H9 (cell line): ENCODE measurements around the gene CDK2. TPM values are rescaled to one million over a fixed set of nuclear protein-coding genes. Genes with fewer than 3 reads are reported as not detected.

ENCODE experiments used
- DNase-seq: peaks from one replicate; pipeline ENCODE4 v3.0.0-alpha.2; 2017
- H2AFZ ChIP-seq: one replicate; pipeline ENCODE4 v1.6.1; 2013; ENCODE audit warnings: mild to moderate bottlenecking, low read length, control low read depth, moderate library complexity
- H2AK5ac ChIP-seq: 2 replicates; pipeline ENCODE4 v1.6.1; 2013; ENCODE audit warnings: low read length, control low read depth, mixed read lengths; ENCODE audit not compliant: insufficient read length
- H2BK120ac ChIP-seq: one replicate; pipeline ENCODE4 v1.6.1; 2013; ENCODE audit warnings: low read depth, mild to moderate bottlenecking, low read length, control low read depth, inconsistent platforms; ENCODE audit not compliant: poor library complexity, severe bottlenecking
- H2BK12ac ChIP-seq: 2 replicates; pipeline ENCODE4 v1.6.1; 2013; ENCODE audit warnings: low read length, control low read depth, mixed read lengths, low read depth; ENCODE audit not compliant: insufficient read length
- H2BK15ac ChIP-seq: 2 replicates; pipeline ENCODE4 v1.6.1; 2013; ENCODE audit warnings: low read depth, low read length, control low read depth
- H2BK20ac ChIP-seq: one replicate; pipeline ENCODE4 v1.6.1; 2013; ENCODE audit warnings: low read depth, mild to moderate bottlenecking, low read length, control low read depth, inconsistent platforms; ENCODE audit not compliant: poor library complexity, severe bottlenecking
- H2BK5ac ChIP-seq: 2 replicates; pipeline ENCODE4 v1.6.1; 2013; ENCODE audit warnings: low read length, control low read depth, mixed read lengths; ENCODE audit not compliant: insufficient read length
- H3K14ac ChIP-seq: 2 replicates; pipeline ENCODE4 v1.6.1; 2013; ENCODE audit warnings: low read length, control low read depth; ENCODE audit not compliant: insufficient read depth
- H3K18ac ChIP-seq: 2 replicates; pipeline ENCODE4 v1.6.1; 2013; ENCODE audit warnings: low read depth, mild to moderate bottlenecking, mixed read lengths, low read length, control low read depth; ENCODE audit not compliant: insufficient read length
- H3K23ac ChIP-seq: 2 replicates; pipeline ENCODE4 v1.6.1; 2013; ENCODE audit warnings: low read length, control low read depth, mixed read lengths, low read depth; ENCODE audit not compliant: insufficient read length
- H3K23me2 ChIP-seq: 2 replicates; pipeline ENCODE4 v1.6.1; 2013; ENCODE audit warnings: low read depth, mild to moderate bottlenecking, mixed read lengths, low read length, control low read depth; ENCODE audit not compliant: insufficient read length, poor library complexity, severe bottlenecking
- H3K27ac ChIP-seq: 2 replicates; pipeline ENCODE4 v1.5.1; 2013; ENCODE audit warnings: low read length, control low read depth, mixed read lengths, low read depth; ENCODE audit not compliant: insufficient read length
- H3K27me3 ChIP-seq: 2 replicates; pipeline ENCODE4 v1.6.1; 2013; ENCODE audit warnings: low read length, control low read depth, inconsistent platforms; ENCODE audit not compliant: insufficient read depth
- H3K4ac ChIP-seq: 2 replicates; pipeline ENCODE4 v1.6.1; 2013; ENCODE audit warnings: low read depth, mild to moderate bottlenecking, control low read depth, inconsistent platforms, low read length, moderate library complexity
- H3K4me1 ChIP-seq: 2 replicates; pipeline ENCODE4 v1.6.1; 2013; ENCODE audit warnings: low read length, control low read depth, inconsistent platforms; ENCODE audit not compliant: insufficient read depth
- H3K4me2 ChIP-seq: 2 replicates; pipeline ENCODE4 v1.6.1; 2013; ENCODE audit warnings: low read length, control low read depth, mixed read lengths; ENCODE audit not compliant: insufficient read length, insufficient read depth
- H3K56ac ChIP-seq: 2 replicates; pipeline ENCODE4 v1.6.1; 2013; ENCODE audit warnings: low read depth, mild to moderate bottlenecking, mixed read lengths, low read length, control low read depth; ENCODE audit not compliant: insufficient read length
- H3K79me1 ChIP-seq: 2 replicates; pipeline ENCODE4 v1.6.1; 2013; ENCODE audit warnings: low read depth, mild to moderate bottlenecking, moderate library complexity, low read length, control low read depth, inconsistent platforms; ENCODE audit not compliant: insufficient read depth, poor library complexity, severe bottlenecking
- H3K79me2 ChIP-seq: 2 replicates; pipeline ENCODE4 v1.6.1; 2013; ENCODE audit warnings: low read length, control low read depth, inconsistent platforms; ENCODE audit not compliant: insufficient read depth
- H3K9ac ChIP-seq: 2 replicates; pipeline ENCODE4 v1.6.1; 2013; ENCODE audit warnings: low read length, control low read depth, mixed read lengths; ENCODE audit not compliant: insufficient read length; ENCODE audit errors: extremely low read depth
- H3K9me3 ChIP-seq: one replicate; pipeline ENCODE4 v1.6.1; 2013; ENCODE audit warnings: low read depth, low read length, inconsistent platforms; ENCODE audit not compliant: control insufficient read depth
- H3T11ph ChIP-seq: one replicate; pipeline ENCODE4 v1.6.1; 2013; ENCODE audit warnings: mild to moderate bottlenecking, low read length, control low read depth, inconsistent platforms
- H4K20me1 ChIP-seq: one replicate; pipeline ENCODE4 v1.6.1; 2013; ENCODE audit not compliant: control insufficient read depth, insufficient read length, insufficient read depth
- H4K5ac ChIP-seq: 2 replicates; pipeline ENCODE4 v1.6.1; 2013; ENCODE audit warnings: low read depth, mild to moderate bottlenecking, mixed read lengths, low read length, control low read depth; ENCODE audit not compliant: insufficient read length
- H4K8ac ChIP-seq: replicated peaks from 2 replicates; pipeline ENCODE4 v1.6.1; 2013; ENCODE audit warnings: low read length, control low read depth, mixed read lengths, low read depth; ENCODE audit not compliant: insufficient read length
- H4K91ac ChIP-seq: 2 replicates; pipeline ENCODE4 v1.6.1; 2013; ENCODE audit warnings: low read depth, mild to moderate bottlenecking, moderate library complexity, mixed read lengths, low read length, control low read depth; ENCODE audit not compliant: insufficient read length
- H3K27ac Mint-ChIP-seq, 3 experiments: 2 replicates in 2 of 3; 3 replicates in 1 of 3; pipeline ENCODE4 v1.8.0; 2020 to 2021; ENCODE audit warnings: mixed read lengths in 3 of 3, mild to moderate bottlenecking in 1 of 3, moderate library complexity in 1 of 3
- H3K27me3 Mint-ChIP-seq: 2 replicates; pipeline ENCODE4 v1.8.0; 2021; ENCODE audit warnings: low read depth, mild to moderate bottlenecking, moderate library complexity, mixed read lengths
- H3K36me3 Mint-ChIP-seq, 3 experiments: 2 replicates in 2 of 3; 3 replicates in 1 of 3; pipeline ENCODE4 v1.8.0; 2020 to 2021; ENCODE audit warnings: low read depth in 3 of 3, mixed read lengths in 3 of 3; ENCODE audit not compliant: insufficient read depth in 1 of 3
- H3K4me1 Mint-ChIP-seq, 2 experiments: 2 replicates each; pipeline ENCODE4 v1.8.0; 2020; ENCODE audit warnings: mixed read lengths in 2 of 2
- H3K4me3 Mint-ChIP-seq, 2 experiments: 2 replicates in 1 of 2; 3 replicates in 1 of 2; pipeline ENCODE4 v1.8.0; 2020 to 2021; ENCODE audit warnings: mild to moderate bottlenecking in 2 of 2, mixed read lengths in 2 of 2, moderate library complexity in 1 of 2
- H3K9me3 Mint-ChIP-seq, 2 experiments: 2 replicates in 1 of 2; 3 replicates in 1 of 2; pipeline ENCODE4 v1.8.0; 2020; ENCODE audit warnings: mild to moderate bottlenecking in 2 of 2, mixed read lengths in 2 of 2, moderate library complexity in 1 of 2
- CTCF ChIP-seq: fragments of 200-600 bp; sonication (generic); conservative IDR thresholded peaks from 3 replicates; pipeline ENCODE4 v1.8.0; 2021; ENCODE audit warnings: antibody characterized with exemption, mild to moderate bottlenecking
- WGBS: extraction: QIAGEN DNeasy Blood & Tissue Kit; methylation state at CpG from one replicate; pipeline ENCODE4 v1.1.7; 2013; ENCODE audit warnings: missing lambda C conversion rate, low lambda C conversion rate, mixed read lengths; ENCODE audit not compliant: insufficient read length; ENCODE audit errors: extremely low coverage; 5-methylcytosine and 5-hydroxymethylcytosine counted together
- total RNA-seq: library from RNA; stranded (reverse); gene quantifications from 2 replicates; pipeline ENCODE4 v1.2.1, GENCODE V29; 2021

The CDK2 gene
- total RNA-seq, 1 experiment from 2014 or later = 60.8 TPM

- H3K79me2 ChIP-seq = no peaks in the 10 kb centered on the region
- no peak overlapping the region for H3T11ph ChIP-seq
These were observed 29.6 kb downstream of the CDK2 start for GRCh38 chr12:55996201-55996714.

More at GRCh38 chr12:55996201-55996714, 29.6 kb downstream of the CDK2 start:
- no peaks in the 10 kb centered on the region for H3K27me3 Mint-ChIP-seq
- Histone ChIP-seq H2BK5ac (no peak overlapping the region), H3K4me1 (no peaks in the 10 kb centered on the region), H3K9me3 (no peaks in the 10 kb centered on the region), H2AK5ac (no peak overlapping the region), H4K5ac (no peak overlapping the region), H3K56ac (no peak overlapping the region), H3K23ac (no peak overlapping the region), H3K27ac (no peak overlapping the region), H2AFZ (no peak overlapping the region), H3K18ac (no peak overlapping the region), H4K20me1 (no peaks in the 10 kb centered on the region), H2BK20ac (no peak overlapping the region), H3K79me1 (no peaks in the 10 kb centered on the region), H4K91ac (no peak overlapping the region), H3K4me2 (peak overlapping the region; percentile 94), H3K23me2 (peaks cover 8% of the 10 kb centered on the region), H2BK120ac (no peak overlapping the region), H3K14ac (no peak overlapping the region), H2BK12ac (no peak overlapping the region), H3K9ac (no peak overlapping the region), H3K27me3 (no peaks in the 10 kb centered on the region), H4K8ac (no peak overlapping the region), H2BK15ac (no peak overlapping the region), H3K4ac (no peak overlapping the region)
- H3K9me3 Mint-ChIP-seq = no peaks in the 10 kb centered on the region
- peak overlapping the region in 2 of 3 experiments; percentile 61 to 64; a peak in 3 of 7 replicates for H3K27ac Mint-ChIP-seq
- peaks cover 32 to 43% (median 42%) of the 10 kb centered on the region in 3 experiments; a peak in 6 of 7 replicates for H3K36me3 Mint-ChIP-seq
- WGBS = no CpG with 5 or more reads among the region's 14 CpGs
- TF ChIP-seq CTCF = peak; percentile 93
- H3K4me1 Mint-ChIP-seq = peaks cover 6 to 11% of the 10 kb centered on the region in 2 experiments; a peak in 3 of 4 replicates
- DNase-seq = peak; percentile 48
- H3K4me3 Mint-ChIP-seq = peak overlapping the region; percentile 98 to 99
